Osteocyte (in vitro differentiated cells): Measurements from ENCODE around the gene NGB. TPM values are rescaled to one million over a fixed set of nuclear protein-coding genes. Genes with fewer than 3 reads are reported as not detected.

ENCODE experiments used
- DNase-seq: peaks from one replicate; pipeline ENCODE4 v3.0.0; 2021; ENCODE audit warnings: mixed read lengths; ENCODE audit not compliant: unreplicated experiment; ENCODE audit errors: extremely low spot score
- H3K27ac Mint-ChIP-seq: one replicate; pipeline ENCODE4 v1.8.0; 2021; ENCODE audit warnings: mild to moderate bottlenecking, mixed read lengths; ENCODE audit not compliant: unreplicated experiment
- H3K27me3 Mint-ChIP-seq: one replicate; pipeline ENCODE4 v1.8.0; 2021; ENCODE audit warnings: mixed read lengths; ENCODE audit not compliant: unreplicated experiment
- H3K36me3 Mint-ChIP-seq: one replicate; pipeline ENCODE4 v1.8.0; 2021; ENCODE audit warnings: mixed read lengths; ENCODE audit not compliant: unreplicated experiment
- H3K4me1 Mint-ChIP-seq: one replicate; pipeline ENCODE4 v1.8.0; 2021; ENCODE audit warnings: mixed read lengths; ENCODE audit not compliant: unreplicated experiment
- H3K4me3 Mint-ChIP-seq: one replicate; pipeline ENCODE4 v1.8.0; 2021; ENCODE audit warnings: mild to moderate bottlenecking, moderate library complexity, mixed read lengths; ENCODE audit not compliant: unreplicated experiment
- H3K9me3 Mint-ChIP-seq: one replicate; pipeline ENCODE4 v1.8.0; 2021; ENCODE audit warnings: mixed read lengths; ENCODE audit not compliant: unreplicated experiment
- total RNA-seq: library from RNA; stranded (reverse); gene quantifications from 2 replicates; pipeline ENCODE4 v1.2.1, GENCODE V29; 2021
- TF ChIP-seq, protein P1 (sequence below): fragments of 200-600 bp; sonication (generic); IDR thresholded peaks from 2 replicates; pipeline ENCODE4 v1.5.0; 2021; ENCODE audit warnings: antibody characterized with exemption, mild to moderate bottlenecking, moderate library complexity

Gene NGB
- total RNA-seq, 1 donor from 2014 or later: not detected

GRCh38 chr14:77253333-77254190, 17.4 kb downstream of the NGB start:
- no peak overlapping the region for H3K4me3 Mint-ChIP-seq
- no peak for DNase-seq
- no peaks in the 10 kb centered on the region for H3K4me1 Mint-ChIP-seq
- H3K27me3 Mint-ChIP-seq: no peaks in the 10 kb centered on the region
- H3K9me3 Mint-ChIP-seq: no peaks in the 10 kb centered on the region
- no peaks in the 10 kb centered on the region for H3K36me3 Mint-ChIP-seq
- TF ChIP-seq, protein P1, sequence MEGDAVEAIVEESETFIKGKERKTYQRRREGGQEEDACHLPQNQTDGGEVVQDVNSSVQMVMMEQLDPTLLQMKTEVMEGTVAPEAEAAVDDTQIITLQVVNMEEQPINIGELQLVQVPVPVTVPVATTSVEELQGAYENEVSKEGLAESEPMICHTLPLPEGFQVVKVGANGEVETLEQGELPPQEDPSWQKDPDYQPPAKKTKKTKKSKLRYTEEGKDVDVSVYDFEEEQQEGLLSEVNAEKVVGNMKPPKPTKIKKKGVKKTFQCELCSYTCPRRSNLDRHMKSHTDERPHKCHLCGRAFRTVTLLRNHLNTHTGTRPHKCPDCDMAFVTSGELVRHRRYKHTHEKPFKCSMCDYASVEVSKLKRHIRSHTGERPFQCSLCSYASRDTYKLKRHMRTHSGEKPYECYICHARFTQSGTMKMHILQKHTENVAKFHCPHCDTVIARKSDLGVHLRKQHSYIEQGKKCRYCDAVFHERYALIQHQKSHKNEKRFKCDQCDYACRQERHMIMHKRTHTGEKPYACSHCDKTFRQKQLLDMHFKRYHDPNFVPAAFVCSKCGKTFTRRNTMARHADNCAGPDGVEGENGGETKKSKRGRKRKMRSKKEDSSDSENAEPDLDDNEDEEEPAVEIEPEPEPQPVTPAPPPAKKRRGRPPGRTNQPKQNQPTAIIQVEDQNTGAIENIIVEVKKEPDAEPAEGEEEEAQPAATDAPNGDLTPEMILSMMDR: no peak
- no peak overlapping the region for H3K27ac Mint-ChIP-seq

DNA sequence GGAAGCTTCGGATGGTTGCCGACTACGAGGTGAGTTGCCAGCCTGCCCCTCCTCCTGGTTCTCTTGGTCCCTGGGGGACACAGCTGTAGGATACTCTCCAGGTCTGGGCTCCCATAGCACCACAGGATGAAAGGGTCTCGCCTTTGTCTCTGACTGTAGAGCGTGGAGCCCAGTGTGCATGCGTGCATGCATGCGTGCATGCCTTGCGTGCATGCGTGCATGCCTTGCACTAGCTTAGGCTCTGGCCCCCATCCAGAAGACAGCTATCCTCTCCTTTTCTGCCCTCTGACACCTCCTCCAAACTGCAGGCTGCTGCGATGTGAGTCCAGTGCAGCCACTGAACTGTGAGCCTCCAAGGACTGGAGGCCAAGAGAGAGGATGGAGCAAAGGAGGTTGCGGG, 19.1 kb downstream of the NGB start:
- no peaks in the 10 kb centered on the region for H3K9me3 Mint-ChIP-seq
- DNase-seq: no peak
- no peak overlapping the region for H3K4me3 Mint-ChIP-seq
- H3K36me3 Mint-ChIP-seq: no peaks in the 10 kb centered on the region
- no peak overlapping the region for H3K27ac Mint-ChIP-seq
- TF ChIP-seq, protein P1: no peak
- H3K27me3 Mint-ChIP-seq: no peaks in the 10 kb centered on the region
- H3K4me1 Mint-ChIP-seq: no peaks in the 10 kb centered on the region

- Mint-ChIP-seq H3K36me3 (no peaks in the 10 kb centered on the region), H3K9me3 (no peaks in the 10 kb centered on the region), H3K27me3 (peaks cover 3% of the 10 kb centered on the region), H3K4me1 (no peaks in the 10 kb centered on the region), H3K27ac (no peak overlapping the region), H3K4me3 (no peak overlapping the region)
- TF ChIP-seq, protein P1: no peak
- no peak for DNase-seq
Measured at GRCh38 chr14:77250927-77251326, 20.1 kb downstream of the NGB start.

GRCh38 chr14:77249286-77249685, 21.7 kb downstream of the NGB start:
- TF ChIP-seq, protein P1: no peak
- H3K36me3 Mint-ChIP-seq: no peaks in the 10 kb centered on the region
- no peak for DNase-seq
- no peaks in the 10 kb centered on the region for H3K9me3 Mint-ChIP-seq
- no peaks in the 10 kb centered on the region for H3K4me1 Mint-ChIP-seq
- no peak overlapping the region for H3K27ac Mint-ChIP-seq
- H3K27me3 Mint-ChIP-seq: peaks cover 4% of the 10 kb centered on the region
- no peak overlapping the region for H3K4me3 Mint-ChIP-seq

DNA sequence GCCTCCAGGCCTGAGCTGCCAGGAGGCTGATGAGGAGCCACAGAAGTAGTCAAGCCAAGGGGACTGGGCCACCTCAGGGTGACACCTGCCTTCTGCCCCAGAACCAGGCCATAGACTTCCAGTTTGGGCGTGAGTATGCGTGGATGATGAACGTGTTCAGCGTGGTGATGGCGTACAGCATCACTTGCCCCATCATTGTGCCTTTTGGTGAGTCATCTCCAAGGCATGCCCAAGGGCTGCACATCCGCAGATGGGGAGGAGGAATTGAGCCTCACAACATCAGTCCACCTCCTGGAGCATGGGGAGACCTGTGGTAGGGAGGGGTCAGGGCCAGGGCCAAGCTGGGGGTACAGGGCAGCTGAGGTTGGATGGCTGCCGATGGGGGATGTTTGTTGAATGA, 22.3 kb downstream of the NGB start:
- H3K9me3 Mint-ChIP-seq: no peaks in the 10 kb centered on the region
- H3K27ac Mint-ChIP-seq: no peak overlapping the region
- no peaks in the 10 kb centered on the region for H3K4me1 Mint-ChIP-seq
- TF ChIP-seq, protein P1: no peak
- H3K4me3 Mint-ChIP-seq: no peak overlapping the region
- no peaks in the 10 kb centered on the region for H3K36me3 Mint-ChIP-seq
- no peak for DNase-seq
- peaks cover 4% of the 10 kb centered on the region for H3K27me3 Mint-ChIP-seq
